HL-60 (cell line): Measurements from ENCODE around the gene UCHL3.
A peak's percentile ranks its signal among the peaks of the same experiment; 100 is the strongest.

Source experiments
- DNase-seq, 2 experiments: peaks; one replicate each; pipeline ENCODE4 v3.0.0-alpha.2; 2010 to 2020; ENCODE audit warnings: low read depth in 1 of 2, low spot score in 1 of 2
- H3K27ac ChIP-seq: fragments of 250-450 bp; sonication (Bioruptor Pico); replicated peaks from 2 replicates; pipeline ENCODE4 v1.5.1; 2020; ENCODE audit warnings: mild to moderate bottlenecking, moderate library complexity
- H3K27me3 ChIP-seq: fragments of 250-450 bp; sonication (Bioruptor Pico); 2 replicates; pipeline ENCODE4 v1.5.1; 2021; ENCODE audit warnings: mild to moderate bottlenecking, moderate library complexity; ENCODE audit not compliant: insufficient read depth, poor library complexity, severe bottlenecking
- H3K4me3 ChIP-seq: replicated peaks from 2 replicates; pipeline ENCODE4 v1.5.1; 2011; ENCODE audit warnings: mild to moderate bottlenecking, control low read depth, low read length; ENCODE audit not compliant: insufficient read depth
- CTCF ChIP-seq: IDR thresholded peaks from one replicate; pipeline ENCODE4 v1.5.1; 2011; ENCODE audit warnings: low read length, control low read depth, inconsistent platforms; ENCODE audit not compliant: insufficient read depth
- GABPA ChIP-seq: IDR thresholded peaks from 2 replicates; pipeline ENCODE4 v1.6.1; 2012; ENCODE audit warnings: low read depth
- POLR2AphosphoS5 ChIP-seq: IDR thresholded peaks from 2 replicates; pipeline ENCODE4 v1.6.1; 2012; ENCODE audit warnings: low read depth
- REST ChIP-seq: IDR thresholded peaks from 2 replicates; pipeline ENCODE4 v1.6.1; 2012; ENCODE audit warnings: low read depth; ENCODE audit not compliant: insufficient replicate concordance
- SPI1 ChIP-seq: IDR thresholded peaks from 2 replicates; pipeline ENCODE4 v1.6.1; 2012; ENCODE audit warnings: low read depth, mild to moderate bottlenecking, borderline replicate concordance

UCHL3 gene

GRCh38 chr13:75628801-75629200, 79.2 kb downstream of the UCHL3 start:
- TF ChIP-seq REST, result no peak
- no peak for TF ChIP-seq SPI1
- TF ChIP-seq GABPA, result no peak
- TF ChIP-seq CTCF, result no peak
- no peak for TF ChIP-seq POLR2AphosphoS5
- no peak overlapping the region for H3K4me3 ChIP-seq
- no peaks in the 10 kb centered on the region for H3K27me3 ChIP-seq
- H3K27ac ChIP-seq, result no peak overlapping the region
- DNase-seq, result no peak

GRCh38 chr13:75633285-75633684, 83.7 kb downstream of the UCHL3 start:
- H3K27ac ChIP-seq, result no peak overlapping the region
- DNase-seq, result no peak
- peaks cover 3% of the 10 kb centered on the region for H3K27me3 ChIP-seq
- no peak for TF ChIP-seq REST
- H3K4me3 ChIP-seq, result no peak overlapping the region

GRCh38 chr13:75635101-75635827, 85.7 kb downstream of the UCHL3 start:
- peaks cover 3% of the 10 kb centered on the region for H3K27me3 ChIP-seq
- H3K4me3 ChIP-seq, result peak overlapping the region; percentile 59
- DNase-seq, result no peak
- no peak overlapping the region for H3K27ac ChIP-seq
- TF ChIP-seq SPI1, result no peak
- no peak for TF ChIP-seq POLR2AphosphoS5
- TF ChIP-seq GABPA, result no peak

- DNase-seq, result peak; percentile 16 to 64
- TF ChIP-seq SPI1 (no peak), GABPA (no peak), REST (no peak), CTCF (no peak), POLR2AphosphoS5 (no peak)
Measured at GRCh38 chr13:75635828-75636435, 86.3 kb downstream of the UCHL3 start, which contains the start of gene LMO7. LMO7 (plus strand) TSS chr13:75636330; CDS start chr13:75636658, 328 bp downstream.

More at GRCh38 chr13:75635828-75636435, 86.3 kb downstream of the UCHL3 start, which contains the start of gene LMO7:
- Histone ChIP-seq H3K27me3 (peaks cover 3% of the 10 kb centered on the region), H3K27ac (no peak within 1 kb of the TSS; the same call in 1 of the 2 replicates), H3K4me3 (peak within 1 kb of the TSS; percentile 59)
